Smooth muscle cell of the brain vasculature (primary cell): ENCODE measurements around the gene GFM1.

Experiments
- DNase-seq: peaks from one replicate; pipeline ENCODE4 v3.0.0-alpha.2; 2012; ENCODE audit warnings: low read depth, low spot score

GFM1 gene

DNA sequence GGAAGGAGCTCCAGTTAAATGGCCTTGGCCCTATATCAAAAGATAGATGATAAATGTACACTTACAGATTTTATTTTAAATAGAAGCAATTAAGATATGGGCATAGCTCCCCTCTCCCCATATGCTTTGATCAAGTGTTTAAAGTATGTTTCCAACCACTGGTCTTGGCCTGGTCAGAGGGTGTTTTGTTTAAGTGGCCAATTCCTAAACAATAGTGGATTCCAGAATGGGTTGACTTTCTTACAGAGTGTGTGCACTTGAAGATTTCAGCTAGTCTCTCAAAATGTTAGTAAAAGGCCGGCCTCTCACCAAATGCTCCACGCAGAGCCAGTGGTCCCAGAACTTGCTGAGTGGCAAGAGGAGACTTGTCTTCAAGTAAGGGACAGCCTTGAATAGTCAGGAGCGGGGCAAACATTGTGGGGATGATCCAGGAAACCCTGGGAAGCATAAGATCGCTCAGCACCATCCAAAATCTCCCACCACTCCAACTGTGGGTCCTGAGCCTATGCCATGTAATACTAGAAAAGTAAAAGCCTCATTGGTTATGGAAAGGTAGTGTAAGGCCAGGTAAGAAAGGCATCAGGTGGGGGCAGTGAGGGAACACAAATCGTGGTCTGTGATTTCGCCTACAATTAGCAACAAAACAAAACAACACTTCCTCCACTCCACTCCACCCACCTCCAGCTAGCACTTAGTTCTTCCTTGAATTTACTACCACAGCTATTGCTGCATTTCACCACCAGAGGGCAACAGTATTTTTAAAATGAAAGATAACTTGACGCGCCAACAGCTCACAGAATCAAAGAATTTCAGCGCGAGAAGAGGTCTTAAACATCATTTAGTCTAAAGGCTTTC is 83.1 kb downstream of the GFM1 start:
- DNase-seq = no peak

DNA sequence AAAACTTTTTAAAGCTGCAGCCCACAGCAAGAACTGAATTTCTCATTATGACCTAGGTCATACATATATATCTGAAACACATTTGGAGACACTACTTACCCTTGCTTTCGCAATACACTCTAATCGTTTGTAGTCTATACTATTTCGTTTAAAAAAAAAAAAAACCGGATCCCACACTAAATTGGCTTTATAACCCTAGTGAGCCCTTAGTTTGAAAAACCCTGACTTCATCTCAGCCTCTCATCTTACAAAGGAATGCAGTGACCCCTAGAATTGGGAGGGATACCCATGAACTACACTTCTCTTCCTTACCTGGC is 83.7 kb downstream of the GFM1 start:
- DNase-seq = no peak

- no peak for DNase-seq
These were observed 84.5 kb downstream of the GFM1 start for GRCh38 chr3:158728851-158729250.

DNA sequence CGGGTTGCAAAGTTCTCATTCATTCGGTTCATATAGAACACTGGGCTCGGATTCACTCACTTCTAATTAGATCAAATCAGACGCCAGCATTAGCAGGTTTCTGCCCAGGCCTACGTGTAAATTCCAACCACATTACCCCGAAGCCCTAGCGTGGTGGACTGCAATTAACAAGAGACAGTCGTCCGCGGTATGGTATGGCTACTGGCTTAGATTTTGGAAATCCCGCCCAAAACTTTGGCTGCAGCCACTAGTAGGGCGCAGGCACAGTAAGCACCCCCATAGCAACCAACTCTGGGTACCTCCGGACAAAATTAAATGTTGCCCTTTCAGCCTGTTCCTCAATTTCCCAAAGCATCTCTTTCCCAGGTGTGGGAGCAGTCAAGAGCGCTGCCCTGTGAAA is 87.2 kb downstream of the GFM1 start:
- no peak for DNase-seq

DNA sequence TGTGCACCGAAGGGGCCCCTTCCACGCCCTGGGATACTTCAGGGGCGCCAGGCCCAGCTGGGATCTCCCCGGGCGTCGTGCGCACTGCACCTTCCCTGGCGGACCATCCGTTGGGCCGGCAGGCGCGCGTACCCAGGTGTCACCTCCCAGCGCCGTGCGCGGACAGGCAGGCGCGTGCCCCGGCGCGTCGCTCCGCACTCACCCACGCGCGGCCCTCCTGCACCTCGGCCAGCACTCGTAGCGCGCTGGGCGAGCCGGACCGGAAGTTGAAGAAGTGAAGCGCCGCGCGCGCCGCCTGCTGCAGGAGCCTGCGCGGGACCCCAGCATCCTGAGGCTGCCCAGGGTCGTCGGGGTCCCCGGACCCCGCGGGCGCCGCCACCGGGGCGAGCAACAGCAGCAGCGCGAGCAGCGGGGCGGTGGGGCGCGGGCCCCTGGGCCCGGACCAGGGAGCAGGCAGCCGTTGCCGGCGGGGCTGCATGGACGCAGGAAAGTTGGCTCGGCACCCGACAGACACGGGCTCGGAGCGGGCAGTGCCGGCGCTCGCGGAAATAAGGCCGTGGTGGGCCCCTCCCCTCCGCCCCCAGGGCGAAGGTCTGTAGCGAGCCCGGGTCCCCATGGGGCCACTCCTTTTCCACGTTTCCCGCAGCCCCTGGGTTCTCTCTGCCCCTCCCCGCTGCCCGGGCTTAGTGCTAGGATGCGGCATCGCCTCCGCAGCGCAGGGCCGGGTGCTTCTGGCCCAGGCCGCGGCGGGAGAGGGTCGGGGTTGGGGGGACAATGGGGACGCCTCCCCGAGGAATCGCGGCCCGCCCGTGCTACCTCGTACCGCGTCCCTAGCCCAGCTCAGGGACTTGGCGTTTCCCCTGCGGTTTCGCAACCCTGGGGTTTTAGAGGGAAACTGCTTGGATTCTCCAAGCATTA is 87.9 kb downstream of the GFM1 start, which contains the start of gene RARRES1:
TSS of gene RARRES1 (minus strand) at position 520 of the 918 bp plus-strand sequence. CDS start at position 478, 42 bp downstream.
- no peak for DNase-seq

GRCh38 chr3:158732856-158733200 is 88.5 kb downstream of the GFM1 start:
- no peak for DNase-seq

DNA sequence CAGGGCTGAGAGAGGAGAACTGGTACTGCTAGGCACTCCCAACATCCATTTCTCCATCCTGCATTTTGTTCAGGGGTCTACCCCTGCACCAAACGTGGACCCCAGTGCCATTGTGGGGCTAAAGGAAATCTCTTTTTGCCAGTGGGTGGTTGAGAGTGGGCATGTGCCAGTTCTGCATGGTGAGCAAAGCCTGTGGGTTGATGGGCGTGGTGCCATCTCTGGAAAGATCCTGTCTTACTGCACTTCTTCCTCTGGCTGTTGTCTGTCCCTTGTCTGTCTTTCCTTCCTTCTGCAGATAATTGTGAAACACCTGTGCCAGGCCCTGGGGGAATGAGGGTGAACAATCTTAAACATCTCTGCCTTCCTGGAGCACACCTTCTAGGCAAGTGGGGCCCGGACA is 89.3 kb downstream of the GFM1 start:
- no peak for DNase-seq

DNA sequence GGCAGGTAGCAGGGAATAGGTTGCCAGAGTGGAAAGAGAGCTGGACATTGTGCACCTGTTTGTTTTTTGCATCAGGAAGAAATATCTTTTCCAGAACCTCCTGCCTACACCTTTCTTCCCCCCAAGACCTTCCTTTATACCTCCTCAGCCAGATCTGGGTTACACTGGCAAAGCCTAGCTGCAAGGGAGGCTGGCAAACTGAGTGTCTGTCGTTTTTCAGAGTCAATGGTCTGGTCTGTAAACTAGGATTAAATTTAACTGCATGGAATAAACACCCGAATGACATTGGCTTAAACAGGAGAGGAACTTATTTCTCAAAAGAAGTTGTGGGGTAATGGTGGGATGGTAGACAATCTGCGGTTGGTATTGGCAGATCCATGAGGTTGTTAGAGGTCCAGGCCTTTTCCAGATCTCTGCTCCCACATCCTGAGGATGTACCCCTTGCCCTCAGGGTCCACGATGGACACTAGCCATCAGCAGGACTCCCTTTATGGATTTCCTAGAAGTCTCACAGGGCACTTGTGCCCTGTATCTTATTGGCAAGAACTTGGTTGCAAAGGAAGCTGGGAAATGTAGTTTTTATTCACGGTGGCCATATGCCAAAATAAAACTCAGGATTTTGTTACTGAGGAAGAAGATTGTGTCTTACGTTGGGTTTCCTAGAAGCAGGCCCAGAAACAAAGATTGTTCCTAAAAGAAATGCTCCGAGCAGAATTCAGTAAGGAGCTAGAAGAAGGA is 91.1 kb downstream of the GFM1 start:
- no peak for DNase-seq

- no peak for DNase-seq
These were observed 93.1 kb downstream of the GFM1 start for GRCh38 chr3:158737410-158737809.

DNA sequence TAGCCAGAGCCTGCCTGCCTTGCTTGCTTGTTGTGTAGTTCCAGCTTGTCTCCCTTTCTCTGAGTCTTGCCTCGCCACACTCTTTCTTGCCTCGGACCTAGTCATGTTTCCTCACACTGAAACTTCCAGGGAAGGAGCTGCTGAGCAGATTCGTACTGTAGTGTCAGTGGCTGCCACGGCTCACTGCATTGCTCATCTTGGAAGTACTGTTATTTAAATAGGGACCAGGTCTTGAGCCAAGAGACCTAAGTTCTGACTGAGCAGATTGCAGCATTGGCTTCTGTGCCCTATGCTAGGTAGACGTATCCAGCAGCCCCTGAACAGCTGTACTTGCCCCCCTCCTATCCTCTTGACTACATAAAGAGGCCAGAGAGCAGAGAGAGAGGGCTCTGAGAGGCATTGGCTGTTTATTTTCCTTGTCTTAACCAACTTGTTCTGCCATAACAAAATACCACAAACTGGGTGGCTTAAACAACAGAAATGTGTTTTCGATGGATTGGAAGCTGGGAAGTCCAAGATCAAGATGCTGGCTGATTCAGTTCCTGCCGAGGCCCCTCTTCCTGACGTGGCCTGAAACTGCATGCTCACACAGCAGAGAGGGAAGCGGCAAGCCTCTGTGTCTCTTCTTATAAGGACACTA is 93.8 kb downstream of the GFM1 start:
- DNase-seq = no peak

- no peak for DNase-seq
These were observed 94.3 kb downstream of the GFM1 start for GRCh38 chr3:158738653-158739052.

- DNase-seq = no peak
These were observed 94.8 kb downstream of the GFM1 start for GRCh38 chr3:158739078-158739477.

DNA sequence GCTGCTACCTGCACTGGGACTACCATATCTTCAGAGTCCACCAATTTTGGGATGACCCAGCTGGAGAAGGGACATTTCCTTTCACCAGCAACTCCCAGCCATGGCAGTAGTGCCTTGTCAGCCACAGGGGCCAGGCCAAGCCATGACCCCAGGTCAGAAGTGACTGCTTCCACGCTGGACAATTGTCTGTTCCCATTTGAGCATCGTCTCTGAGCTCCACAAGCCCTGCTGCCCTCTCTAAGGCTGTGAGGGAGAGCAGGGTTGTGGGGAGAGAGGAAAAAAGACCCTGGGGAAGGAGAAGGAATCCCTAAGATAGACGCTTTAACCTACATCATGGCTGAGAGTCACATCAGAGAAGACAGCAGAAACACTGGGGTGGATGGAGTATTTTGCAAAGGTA is 95.3 kb downstream of the GFM1 start:
- DNase-seq = no peak
